WERI-Rb-1 (cell line): Measurements from ENCODE around the gene NTN5.

Source experiments
- DNase-seq: peaks from one replicate; pipeline ENCODE4 v3.0.0-alpha.2; 2020
- H3K27ac ChIP-seq: fragments of 250-450 bp; sonication (Bioruptor Pico); 2 replicates; pipeline ENCODE4 v1.5.1; 2020; ENCODE audit warnings: mild to moderate bottlenecking, moderate library complexity
- H3K27me3 ChIP-seq: fragments of 250-450 bp; sonication (Bioruptor Pico); 2 replicates; pipeline ENCODE4 v1.5.1; 2021; ENCODE audit warnings: mild to moderate bottlenecking, low read depth, moderate library complexity; ENCODE audit not compliant: insufficient read depth, severe bottlenecking
- H3K36me3 ChIP-seq: fragments of 250-450 bp; sonication (Bioruptor Pico); 2 replicates; pipeline ENCODE4 v1.5.1; 2020; ENCODE audit warnings: mild to moderate bottlenecking, moderate library complexity
- H3K4me3 ChIP-seq: 2 replicates; pipeline ENCODE4 v1.5.1; 2011; ENCODE audit warnings: low read depth, mild to moderate bottlenecking, control low read depth, low read length
- H3K9me3 ChIP-seq: fragments of 250-450 bp; sonication (Bioruptor Pico); 2 replicates; pipeline ENCODE4 v1.5.1; 2021; ENCODE audit warnings: mild to moderate bottlenecking, moderate library complexity; ENCODE audit not compliant: severe bottlenecking
- CTCF ChIP-seq: IDR thresholded peaks from 2 replicates; pipeline ENCODE4 v1.5.1; 2011; ENCODE audit warnings: low read depth, mild to moderate bottlenecking, control low read depth, inconsistent platforms, low read length

The NTN5 gene

GRCh38 chr19:48618916-48619691, 53.7 kb downstream of the NTN5 start, which contains the start of the genes RPL18 and SPHK2:
Gene RPL18 (minus strand): TSS chr19:48619178. CDS start chr19:48619143, 35 bp downstream.
Gene SPHK2 (plus strand): TSS chr19:48619506. CDS start chr19:48620515, 1,009 bp downstream.
- Histone ChIP-seq H3K9me3 (no peaks in the 10 kb centered on the region), H3K4me3 (peak within 1 kb of the TSS; percentile 97), H3K27me3 (no peaks in the 10 kb centered on the region), H3K27ac (peak within 1 kb of the TSS; percentile 86), H3K36me3 (peaks cover 42% of the 10 kb centered on the region)
- peak; percentile 98 for DNase-seq
- no peak for TF ChIP-seq CTCF

GRCh38 chr19:48618278-48618915, 54.4 kb downstream of the NTN5 start:
- Histone ChIP-seq H3K27ac (peak overlapping the region; percentile 86), H3K9me3 (no peaks in the 10 kb centered on the region), H3K4me3 (peak overlapping the region; percentile 97), H3K27me3 (no peaks in the 10 kb centered on the region), H3K36me3 (peaks cover 47% of the 10 kb centered on the region)
- DNase-seq: no peak
- no peak for TF ChIP-seq CTCF

- H3K36me3 ChIP-seq: peaks cover 47% of the 10 kb centered on the region
- H3K27me3 ChIP-seq: no peaks in the 10 kb centered on the region
- no peak for TF ChIP-seq CTCF
- no peaks in the 10 kb centered on the region for H3K9me3 ChIP-seq
- H3K4me3 ChIP-seq: no peak overlapping the region
- DNase-seq: no peak
- peak overlapping the region; percentile 86; the same call in 1 of the 2 replicates for H3K27ac ChIP-seq
These were observed 55.5 kb downstream of the NTN5 start for GRCh38 chr19:48617146-48617937.

- H3K4me3 ChIP-seq: no peak overlapping the region
- H3K9me3 ChIP-seq: no peaks in the 10 kb centered on the region
- no peaks in the 10 kb centered on the region for H3K27me3 ChIP-seq
- DNase-seq: no peak
- no peak overlapping the region for H3K27ac ChIP-seq
- TF ChIP-seq CTCF: no peak
- H3K36me3 ChIP-seq: peaks cover 47% of the 10 kb centered on the region
These were observed 56.2 kb downstream of the NTN5 start for GRCh38 chr19:48616491-48617056.

GRCh38 chr19:48616041-48616436, 56.8 kb downstream of the NTN5 start:
- Histone ChIP-seq H3K9me3 (no peaks in the 10 kb centered on the region), H3K36me3 (peaks cover 47% of the 10 kb centered on the region), H3K27ac (no peak overlapping the region), H3K4me3 (no peak overlapping the region), H3K27me3 (no peaks in the 10 kb centered on the region)
- TF ChIP-seq CTCF: no peak
- no peak for DNase-seq
